ENCODE results near the gene USP3. TPM values are rescaled to one million over a fixed set of nuclear protein-coding genes. Genes with fewer than 3 reads are reported as not detected.

Gene USP3
- polyA plus RNA-seq, 1 of the 3 experiments (the other 2 are of a cell fraction) = 9.3 TPM

GRCh38 chr15:63573533-63573932 is 69.1 kb downstream of the USP3 start:
- no peaks in the 10 kb centered on the region for H3K9me2 ChIP-seq
- H3K9ac ChIP-seq = no peak overlapping the region
- no peak for DNase-seq
- H3K27me3 ChIP-seq (ENCODE audit: insufficient read depth) = no peaks in the 10 kb centered on the region
- ChIA-PET CTCF (interaction anchor here (0.9 to 2.0 kb wide), 4 partner anchors 15 to 64 kb away, joined by 3 to 5 read pairs (median 4); no protein-coding TSS in a partner anchor), POLR2A (no interaction called here)
- no peak overlapping the region for H2AFZ ChIP-seq (ENCODE audit: low read depth)
- H4K20me1 ChIP-seq (ENCODE audit: insufficient read depth) = no peaks in the 10 kb centered on the region
- H3K4me3 ChIP-seq (ENCODE audit: low read depth in 2 of 2, low read length in 1 of 2) = no peak overlapping the region
- no peak for TF ChIP-seq USF1 (IDR thresholded peaks at IDR 0.05; ENCODE audit: borderline replicate concordance, low read depth)
- no peak for TF ChIP-seq EP300 (IDR thresholded peaks at IDR 0.05; ENCODE audit: borderline replicate concordance in 1 of 2, low read depth in 1 of 2, low read length in 1 of 2)
- no peak for TF ChIP-seq TAF1 (IDR thresholded peaks at IDR 0.05; ENCODE audit: borderline replicate concordance, low read depth, low read length)
- TF ChIP-seq MXI1 (IDR thresholded peaks at IDR 0.05; ENCODE audit: low read depth, low read length) = no peak
- no peak for TF ChIP-seq POLR2AphosphoS5 (IDR thresholded peaks at IDR 0.05; ENCODE audit: low read depth, low read length)
- no peak for TF ChIP-seq MEF2A (IDR thresholded peaks at IDR 0.05; ENCODE audit: borderline replicate concordance, low read depth)
- no peak for TF ChIP-seq USF2 (IDR thresholded peaks at IDR 0.05; ENCODE audit: borderline replicate concordance, low read depth, low read length)
- TF ChIP-seq, protein P1, sequence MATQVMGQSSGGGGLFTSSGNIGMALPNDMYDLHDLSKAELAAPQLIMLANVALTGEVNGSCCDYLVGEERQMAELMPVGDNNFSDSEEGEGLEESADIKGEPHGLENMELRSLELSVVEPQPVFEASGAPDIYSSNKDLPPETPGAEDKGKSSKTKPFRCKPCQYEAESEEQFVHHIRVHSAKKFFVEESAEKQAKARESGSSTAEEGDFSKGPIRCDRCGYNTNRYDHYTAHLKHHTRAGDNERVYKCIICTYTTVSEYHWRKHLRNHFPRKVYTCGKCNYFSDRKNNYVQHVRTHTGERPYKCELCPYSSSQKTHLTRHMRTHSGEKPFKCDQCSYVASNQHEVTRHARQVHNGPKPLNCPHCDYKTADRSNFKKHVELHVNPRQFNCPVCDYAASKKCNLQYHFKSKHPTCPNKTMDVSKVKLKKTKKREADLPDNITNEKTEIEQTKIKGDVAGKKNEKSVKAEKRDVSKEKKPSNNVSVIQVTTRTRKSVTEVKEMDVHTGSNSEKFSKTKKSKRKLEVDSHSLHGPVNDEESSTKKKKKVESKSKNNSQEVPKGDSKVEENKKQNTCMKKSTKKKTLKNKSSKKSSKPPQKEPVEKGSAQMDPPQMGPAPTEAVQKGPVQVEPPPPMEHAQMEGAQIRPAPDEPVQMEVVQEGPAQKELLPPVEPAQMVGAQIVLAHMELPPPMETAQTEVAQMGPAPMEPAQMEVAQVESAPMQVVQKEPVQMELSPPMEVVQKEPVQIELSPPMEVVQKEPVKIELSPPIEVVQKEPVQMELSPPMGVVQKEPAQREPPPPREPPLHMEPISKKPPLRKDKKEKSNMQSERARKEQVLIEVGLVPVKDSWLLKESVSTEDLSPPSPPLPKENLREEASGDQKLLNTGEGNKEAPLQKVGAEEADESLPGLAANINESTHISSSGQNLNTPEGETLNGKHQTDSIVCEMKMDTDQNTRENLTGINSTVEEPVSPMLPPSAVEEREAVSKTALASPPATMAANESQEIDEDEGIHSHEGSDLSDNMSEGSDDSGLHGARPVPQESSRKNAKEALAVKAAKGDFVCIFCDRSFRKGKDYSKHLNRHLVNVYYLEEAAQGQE (IDR thresholded peaks at IDR 0.05; ENCODE audit: low read depth, low read length) = no peak
- TF ChIP-seq MAX (IDR thresholded peaks at IDR 0.05; ENCODE audit: low read depth) = no peak
- no peak for TF ChIP-seq GATA2 (CRISPR knock-in tag; IDR thresholded peaks at IDR 0.05)
- TF ChIP-seq YY1 (IDR thresholded peaks at IDR 0.05; ENCODE audit: low read depth) = no peak
- no peak for TF ChIP-seq RXRA (IDR thresholded peaks at IDR 0.05; ENCODE audit: borderline replicate concordance, low read depth)
- no peaks in the 10 kb centered on the region; the same call in 1 of the 2 replicates for H3K79me2 ChIP-seq (ENCODE audit: insufficient read depth)
- H3F3A ChIP-seq (replicated peaks; ENCODE audit: insufficient read depth) = peaks cover 5% of the 10 kb centered on the region
- peaks cover 0 to 3% of the 10 kb centered on the region in 2 experiments; a peak in 3 of 4 replicates for H3K4me1 ChIP-seq (ENCODE audit: control insufficient read depth in 1 of 2, insufficient read depth in 2 of 2, low read depth in 1 of 2, low read length in 1 of 2)
- peaks cover 56 to 76% of the 10 kb centered on the region in 2 experiments for H3K36me3 ChIP-seq (replicated peaks in 1 of 2; ENCODE audit: control insufficient read depth in 1 of 2, insufficient read depth in 2 of 2, low read length in 1 of 2)
- no peaks in the 10 kb centered on the region for H3K9me3 ChIP-seq
- no peak overlapping the region for H3K4me2 ChIP-seq
- H3K27ac ChIP-seq (ENCODE audit: low read depth in 2 of 2, low read length in 1 of 2) = no peak overlapping the region

Data from SK-N-SH (cell line).